Activated CD8-positive, alpha-beta memory T cell treated with anti-CD3 and anti-CD28 coated beads for 24 hours (primary cell): ENCODE results near the gene SMIM5.
"Not testable (repeated sequence)": the region's sequence is repeated elsewhere in the genome, so short reads cannot be mapped to it uniquely, and the experiment has no call there.

Experiments
- DNase-seq: peaks from one replicate; pipeline ENCODE4 v3.0.0-alpha.2; 2020

The SMIM5 gene

GRCh38 chr17:75626496-75627038 lies 6.7 kb upstream of the SMIM5 start:
- DNase-seq: no peak

- DNase-seq: no peak
Observed at GRCh38 chr17:75627094-75627493, 6.1 kb upstream of the SMIM5 start.

GRCh38 chr17:75628425-75628824 lies 4.8 kb upstream of the SMIM5 start:
- DNase-seq: no peak

GRCh38 chr17:75629157-75629556 lies 4.1 kb upstream of the SMIM5 start:
- DNase-seq: no peak

- no peak for DNase-seq
Observed at GRCh38 chr17:75630071-75630917, 2.9 kb upstream of the SMIM5 start.

- no peak for DNase-seq
Observed at GRCh38 chr17:75631353-75631752, 1.9 kb upstream of the SMIM5 start.

GRCh38 chr17:75632428-75632827 lies 806 bp upstream of the SMIM5 start:
- DNase-seq: no peak

GRCh38 chr17:75633486-75634375 lies 497 bp downstream of the SMIM5 start:
- peak; percentile 73 for DNase-seq

- DNase-seq: no peak
Observed at GRCh38 chr17:75634376-75634740, 1.1 kb downstream of the SMIM5 start.

- DNase-seq: no peak
Observed at GRCh38 chr17:75634754-75635609, 1.7 kb downstream of the SMIM5 start.

- no peak for DNase-seq
Observed at GRCh38 chr17:75635610-75636202, 2.5 kb downstream of the SMIM5 start.

GRCh38 chr17:75636381-75637142 lies 3.3 kb downstream of the SMIM5 start:
- no peak for DNase-seq

- DNase-seq: no peak
Observed at GRCh38 chr17:75637143-75637538, 3.9 kb downstream of the SMIM5 start.

GRCh38 chr17:75637551-75637950 lies 4.3 kb downstream of the SMIM5 start:
- no peak for DNase-seq

GRCh38 chr17:75638039-75638438 lies 4.8 kb downstream of the SMIM5 start:
- not testable (repeated sequence) for DNase-seq

GRCh38 chr17:75638893-75639292 lies 5.7 kb downstream of the SMIM5 start:
- no peak for DNase-seq

- DNase-seq: no peak
Observed at GRCh38 chr17:75639327-75639726, 6.1 kb downstream of the SMIM5 start.

- no peak for DNase-seq
Observed at GRCh38 chr17:75639771-75640555, 6.7 kb downstream of the SMIM5 start.

GRCh38 chr17:75640556-75641119 lies 7.4 kb downstream of the SMIM5 start:
- no peak for DNase-seq

- no peak for DNase-seq
Observed at GRCh38 chr17:75641343-75641742, 8.1 kb downstream of the SMIM5 start.
